Thoracic aorta (tissue), 2 donors: ENCODE data around the gene RILPL1. TPM values are rescaled to one million over a fixed set of nuclear protein-coding genes. Genes with fewer than 3 reads are reported as not detected.
"Not testable (repeated sequence)": the region's sequence is repeated elsewhere in the genome, so short reads cannot be mapped to it uniquely, and the experiment has no call there.

Source experiments
- ATAC-seq: fragments of 150-250 bp; one replicate; pipeline ENCODE4 v1.8.0; 2017; ENCODE audit warnings: low read depth; ENCODE audit not compliant: insufficient number of reproducible peaks, low FRiP score
- DNase-seq: peaks from one replicate; pipeline ENCODE4 v3.0.0-alpha.2; 2020; ENCODE audit warnings: low spot score
- H3K27ac ChIP-seq, 2 donors: fragments of 200-600 bp; sonication (generic); 1 replicate in 1 of 2; 2 replicates in 1 of 2; pipeline ENCODE4 v1.5.1; 2016; ENCODE audit warnings: mild to moderate bottlenecking in 2 of 2, moderate library complexity in 2 of 2
- H3K27me3 ChIP-seq: fragments of 200-600 bp; sonication (generic); replicated peaks from 2 replicates; pipeline ENCODE4 v1.6.0; 2016; ENCODE audit warnings: mild to moderate bottlenecking; ENCODE audit not compliant: insufficient read depth
- H3K36me3 ChIP-seq: fragments of 200-600 bp; sonication (generic); one replicate; pipeline ENCODE4 v1.5.1; 2016
- H3K4me1 ChIP-seq, 2 donors: fragments of 200-600 bp; sonication (generic); 1 replicate in 1 of 2; 2 replicates in 1 of 2; pipeline versions ENCODE4 v1.5.1 to v1.6.0; 2016; ENCODE audit warnings: low read depth in 2 of 2, mild to moderate bottlenecking in 1 of 2; ENCODE audit not compliant: control insufficient read depth in 1 of 2
- H3K4me3 ChIP-seq: fragments of 200-600 bp; sonication (generic); 2 replicates; pipeline ENCODE4 v1.5.1; 2016; ENCODE audit warnings: mild to moderate bottlenecking
- H3K9me3 ChIP-seq: fragments of 200-600 bp; sonication (generic); 2 replicates; pipeline ENCODE4 v1.5.1; 2016
- total RNA-seq, 2 donors: library from RNA; depleted of rRNA; stranded (reverse); fragments of >200 nt; gene quantifications; one replicate each; pipeline versions ENCODE4 v1.1.0 to v1.2.3, GENCODE V29; 2016
- TF ChIP-seq, protein P1 (sequence below): fragments of 200-600 bp; sonication (generic); IDR thresholded peaks from one replicate; pipeline ENCODE4 v1.5.1; 2019; ENCODE audit warnings: antibody characterized with exemption

RILPL1 gene
- total RNA-seq, 2 donors from 2014 or later, result 29.0 to 49.7 TPM

DNA sequence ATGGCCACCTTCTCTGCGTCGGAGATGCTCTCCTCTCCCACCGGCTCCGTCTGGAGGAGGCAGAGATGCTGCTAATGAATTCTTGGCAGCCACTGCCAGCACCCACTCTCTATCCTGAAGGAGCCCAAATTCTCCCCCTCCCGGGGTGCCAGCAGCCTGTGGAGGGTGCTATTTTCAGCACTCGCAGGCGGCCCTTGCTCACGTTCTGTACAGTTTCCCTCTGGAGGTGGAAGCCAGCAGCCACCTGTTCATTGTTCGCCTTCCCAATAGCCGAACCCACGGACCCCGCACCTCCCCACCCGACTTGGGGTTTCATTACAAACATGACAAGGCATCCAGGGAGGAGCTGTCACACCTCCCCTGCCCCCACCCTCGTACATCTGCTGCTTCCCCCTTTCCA, 47.8 kb downstream of the RILPL1 start:
- no peaks in the 10 kb centered on the region for H3K27me3 ChIP-seq
- H3K36me3 ChIP-seq, result peaks cover 9% of the 10 kb centered on the region
- no peaks in the 10 kb centered on the region for H3K9me3 ChIP-seq
- no peak for ATAC-seq
- H3K27ac ChIP-seq, result peak overlapping the region in 1 of 2 donors; percentile 27
- H3K4me3 ChIP-seq, result no peak overlapping the region
- peaks cover 0 to 13% of the 10 kb centered on the region in 2 donors for H3K4me1 ChIP-seq
- no peak for DNase-seq
- TF ChIP-seq, protein P1, sequence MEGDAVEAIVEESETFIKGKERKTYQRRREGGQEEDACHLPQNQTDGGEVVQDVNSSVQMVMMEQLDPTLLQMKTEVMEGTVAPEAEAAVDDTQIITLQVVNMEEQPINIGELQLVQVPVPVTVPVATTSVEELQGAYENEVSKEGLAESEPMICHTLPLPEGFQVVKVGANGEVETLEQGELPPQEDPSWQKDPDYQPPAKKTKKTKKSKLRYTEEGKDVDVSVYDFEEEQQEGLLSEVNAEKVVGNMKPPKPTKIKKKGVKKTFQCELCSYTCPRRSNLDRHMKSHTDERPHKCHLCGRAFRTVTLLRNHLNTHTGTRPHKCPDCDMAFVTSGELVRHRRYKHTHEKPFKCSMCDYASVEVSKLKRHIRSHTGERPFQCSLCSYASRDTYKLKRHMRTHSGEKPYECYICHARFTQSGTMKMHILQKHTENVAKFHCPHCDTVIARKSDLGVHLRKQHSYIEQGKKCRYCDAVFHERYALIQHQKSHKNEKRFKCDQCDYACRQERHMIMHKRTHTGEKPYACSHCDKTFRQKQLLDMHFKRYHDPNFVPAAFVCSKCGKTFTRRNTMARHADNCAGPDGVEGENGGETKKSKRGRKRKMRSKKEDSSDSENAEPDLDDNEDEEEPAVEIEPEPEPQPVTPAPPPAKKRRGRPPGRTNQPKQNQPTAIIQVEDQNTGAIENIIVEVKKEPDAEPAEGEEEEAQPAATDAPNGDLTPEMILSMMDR, result no peak

DNA sequence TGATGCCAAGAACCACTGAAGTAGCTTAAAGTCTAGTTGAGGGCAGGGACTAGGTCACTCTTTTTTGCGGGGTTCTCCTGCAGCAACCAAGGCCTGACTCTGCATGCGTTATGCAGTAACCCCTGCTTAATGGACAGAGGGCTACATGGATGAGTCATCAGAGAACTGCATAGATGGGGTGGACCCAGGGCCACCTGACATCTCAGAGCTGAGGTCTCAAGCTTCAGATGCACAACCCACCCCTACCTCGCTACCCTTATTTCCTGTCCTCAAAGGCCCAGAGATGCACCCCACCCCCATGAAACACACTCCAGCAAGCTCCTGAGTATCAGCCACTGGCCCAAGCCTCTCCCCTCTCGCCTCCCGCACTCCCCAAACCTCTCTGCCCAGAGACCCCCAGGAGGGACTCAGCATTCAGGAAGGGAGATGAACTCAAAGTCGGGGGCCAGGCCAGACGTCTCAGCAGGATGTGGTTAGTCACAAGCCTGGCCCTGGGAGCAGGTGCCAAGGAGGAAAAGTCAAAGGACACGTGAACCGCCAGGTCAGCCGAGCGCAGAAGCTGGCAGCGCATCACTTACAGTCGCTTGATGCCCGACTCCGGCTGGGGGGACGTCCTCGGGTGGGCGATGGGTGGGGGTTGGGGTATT, 49.8 kb downstream of the RILPL1 start:
- peaks cover 12 to 33% of the 10 kb centered on the region in 2 donors for H3K4me1 ChIP-seq
- H3K4me3 ChIP-seq, result no peak overlapping the region
- ATAC-seq, result no peak
- TF ChIP-seq, protein P1, result no peak
- peaks cover 9% of the 10 kb centered on the region for H3K36me3 ChIP-seq
- no peak for DNase-seq
- H3K27me3 ChIP-seq, result no peaks in the 10 kb centered on the region
- H3K27ac ChIP-seq, result peak overlapping the region; percentile 55 to 98
- H3K9me3 ChIP-seq, result no peaks in the 10 kb centered on the region

DNA sequence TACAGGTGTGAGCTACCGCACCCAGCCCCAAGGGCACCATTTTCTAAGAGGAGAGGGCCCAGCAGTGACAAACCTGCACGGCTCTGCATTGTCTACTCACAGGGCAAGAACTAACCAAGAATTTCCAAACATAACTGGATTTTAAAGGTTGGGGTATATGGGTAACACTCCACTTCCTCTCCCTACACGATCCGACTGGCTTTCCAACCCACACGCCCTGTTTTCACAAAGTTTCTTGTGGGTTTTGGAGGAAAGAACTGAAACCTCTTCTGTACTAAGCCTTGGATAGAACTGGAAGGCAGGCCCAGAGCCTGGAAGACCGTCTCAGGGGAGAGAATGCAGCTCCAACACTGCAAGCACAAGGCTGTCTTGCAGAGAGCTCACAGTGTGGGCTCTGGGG, 50.6 kb downstream of the RILPL1 start:
- TF ChIP-seq, protein P1, result no peak
- Histone ChIP-seq H3K36me3 (peaks cover 9% of the 10 kb centered on the region), H3K27ac (peak overlapping the region; percentile 55 to 98), H3K27me3 (no peaks in the 10 kb centered on the region), H3K4me3 (no peak overlapping the region), H3K9me3 (no peaks in the 10 kb centered on the region), H3K4me1 (peaks cover 20 to 41% of the 10 kb centered on the region in 2 donors)
- no peak for DNase-seq
- ATAC-seq, result no peak

DNA sequence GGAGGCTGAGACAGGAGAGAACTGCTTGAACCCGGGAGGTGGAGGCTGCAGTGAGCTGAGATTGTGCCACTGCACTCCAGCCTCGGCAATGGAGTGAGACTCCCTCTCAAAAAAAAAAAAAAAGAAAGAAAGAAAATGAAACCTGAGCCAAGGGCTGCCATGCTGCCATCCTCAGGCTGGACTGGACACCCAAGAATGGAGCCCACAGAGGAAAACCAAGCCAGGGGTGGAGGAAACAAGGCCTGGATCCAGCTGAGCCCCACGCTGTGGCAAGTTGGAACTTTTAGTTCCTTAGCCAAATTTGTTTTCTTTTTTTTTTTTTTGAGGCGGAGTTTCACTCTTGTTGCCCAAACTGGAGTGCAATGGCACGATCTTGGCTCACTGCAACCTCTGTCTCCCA, 52.3 kb downstream of the RILPL1 start:
- H3K27ac ChIP-seq, result peak overlapping the region; percentile 96 to 98
- not testable (repeated sequence) for DNase-seq, H3K27me3 ChIP-seq, ATAC-seq, H3K9me3 ChIP-seq, H3K4me3 ChIP-seq
- H3K4me1 ChIP-seq, result peaks cover 21 to 57% of the 10 kb centered on the region in 2 donors
- peaks cover 13% of the 10 kb centered on the region for H3K36me3 ChIP-seq

DNA sequence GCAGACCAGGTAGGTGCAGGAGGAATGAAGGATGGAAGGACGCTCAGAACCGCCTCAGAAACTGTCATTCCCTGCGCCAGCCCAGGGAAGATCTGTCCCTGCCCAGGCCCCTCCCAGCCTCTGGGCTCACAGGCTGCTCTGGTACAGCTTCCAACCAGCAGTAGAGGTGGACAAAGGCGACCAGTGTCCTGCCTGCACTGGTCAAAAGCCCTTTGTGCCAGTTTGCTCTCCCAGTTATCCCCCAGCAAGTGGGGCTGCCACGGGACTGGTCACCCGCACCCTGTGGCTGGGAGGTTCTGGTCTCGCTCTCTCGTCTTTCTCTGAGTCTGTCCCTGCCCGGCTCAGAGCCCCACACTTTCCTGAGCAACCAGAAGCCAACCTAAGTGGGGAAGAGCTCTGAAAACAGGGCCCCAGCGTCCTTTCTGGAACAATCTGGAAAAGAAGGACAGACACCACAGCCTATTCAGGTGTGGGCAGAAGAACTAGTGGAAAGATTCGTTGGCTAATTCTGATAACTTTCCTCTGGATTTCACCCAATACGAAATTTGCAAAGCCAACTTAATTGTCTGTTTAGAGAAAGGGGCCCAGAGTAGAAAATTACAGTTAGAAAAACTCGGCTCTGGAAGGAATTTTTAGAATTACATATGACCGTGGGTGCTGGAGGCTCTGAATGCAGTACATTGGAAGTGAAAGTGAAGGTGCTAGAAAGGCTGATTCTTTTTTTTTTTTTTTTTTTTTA, 53.9 kb downstream of the RILPL1 start:
- Histone ChIP-seq H3K9me3 (no peaks in the 10 kb centered on the region), H3K36me3 (peaks cover 5% of the 10 kb centered on the region), H3K27ac (peak overlapping the region; percentile 96 to 98), H3K4me1 (peaks cover 27 to 68% of the 10 kb centered on the region in 2 donors), H3K4me3 (peak overlapping the region; percentile 62), H3K27me3 (no peaks in the 10 kb centered on the region)
- DNase-seq (no peak), ATAC-seq (no peak)
- TF ChIP-seq, protein P1, result no peak
